GM21529 (cell line): Measurements from ENCODE around the gene IGFBP3.

Experiments used
- ATAC-seq: cut with Tn5 transposase; IDR thresholded peaks from one replicate; pipeline ENCODE4 v1.9.1; 2021; ENCODE audit not compliant: unreplicated experiment

The IGFBP3 gene

DNA sequence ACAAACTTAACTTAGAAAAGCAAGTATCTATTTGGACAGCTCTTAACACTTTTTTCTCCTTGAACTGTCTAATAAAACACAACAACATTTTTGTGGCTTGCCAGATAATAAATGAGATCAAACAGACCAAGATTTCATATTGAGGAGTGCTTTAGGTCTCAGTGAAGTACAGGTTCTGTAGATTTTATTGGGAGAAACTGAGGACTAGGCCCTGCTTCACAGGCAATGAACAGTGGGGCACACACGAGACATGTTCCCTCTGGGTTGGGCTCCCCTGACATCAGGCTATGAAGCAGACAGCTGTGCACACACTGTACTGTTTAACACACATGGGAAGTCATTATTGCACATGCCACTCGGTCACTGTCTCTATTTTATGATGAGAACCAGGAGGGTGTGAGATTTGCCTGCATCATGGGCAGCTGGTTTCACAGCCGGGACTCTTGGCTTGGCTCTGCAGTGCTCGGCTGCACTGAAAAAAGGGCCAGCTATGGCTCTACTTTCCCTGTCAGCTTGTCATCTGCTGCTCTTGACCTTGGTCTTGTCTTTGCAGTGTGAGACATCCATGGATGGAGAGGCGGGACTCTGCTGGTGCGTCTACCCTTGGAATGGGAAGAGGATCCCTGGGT, 28.6 kb downstream of the IGFBP3 start:
- no peak for ATAC-seq

DNA sequence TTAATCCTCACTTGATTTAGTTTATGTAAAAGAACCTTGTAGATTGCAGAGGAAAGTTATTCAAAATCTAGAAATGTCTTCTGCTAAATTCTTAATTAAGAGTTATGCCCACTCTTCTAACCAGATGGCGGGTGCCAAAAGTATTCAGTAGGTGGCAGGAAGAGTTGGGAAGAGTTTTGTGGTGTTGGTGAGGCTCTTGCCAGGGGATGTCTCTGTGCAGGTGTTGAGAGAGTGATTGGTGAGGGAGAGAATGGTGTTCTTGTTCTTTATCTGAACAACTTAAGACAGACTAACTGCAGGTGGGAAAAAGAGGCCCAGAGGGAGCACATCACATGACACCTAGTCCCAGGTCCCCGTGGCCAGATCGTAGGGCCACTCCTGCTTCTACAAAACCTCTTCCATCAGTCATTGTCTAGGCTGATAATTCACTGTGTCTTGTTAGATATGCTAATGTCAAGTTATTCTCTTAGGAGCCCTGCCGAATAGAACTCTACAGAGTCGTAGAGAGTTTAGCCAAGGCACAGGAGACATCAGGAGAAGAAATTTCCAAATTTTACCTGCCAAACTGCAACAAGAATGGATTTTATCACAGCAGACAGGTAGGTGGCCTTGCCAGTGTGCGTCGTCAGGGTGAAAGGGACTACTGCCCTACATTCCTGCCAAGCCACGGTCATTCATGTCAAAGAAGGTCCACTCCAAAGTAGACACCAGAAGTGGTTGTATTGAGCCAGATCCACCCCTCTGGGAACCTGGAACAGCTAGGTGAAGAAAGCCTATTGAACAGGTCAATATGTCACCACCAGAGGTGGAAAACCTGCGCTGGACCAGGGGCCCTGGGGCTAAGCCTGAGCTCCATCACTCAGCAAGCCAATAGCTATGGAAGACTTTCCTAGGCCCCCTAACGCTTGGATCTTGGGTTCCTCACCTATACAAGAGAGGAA, 29.3 kb downstream of the IGFBP3 start:
- ATAC-seq: no peak

DNA sequence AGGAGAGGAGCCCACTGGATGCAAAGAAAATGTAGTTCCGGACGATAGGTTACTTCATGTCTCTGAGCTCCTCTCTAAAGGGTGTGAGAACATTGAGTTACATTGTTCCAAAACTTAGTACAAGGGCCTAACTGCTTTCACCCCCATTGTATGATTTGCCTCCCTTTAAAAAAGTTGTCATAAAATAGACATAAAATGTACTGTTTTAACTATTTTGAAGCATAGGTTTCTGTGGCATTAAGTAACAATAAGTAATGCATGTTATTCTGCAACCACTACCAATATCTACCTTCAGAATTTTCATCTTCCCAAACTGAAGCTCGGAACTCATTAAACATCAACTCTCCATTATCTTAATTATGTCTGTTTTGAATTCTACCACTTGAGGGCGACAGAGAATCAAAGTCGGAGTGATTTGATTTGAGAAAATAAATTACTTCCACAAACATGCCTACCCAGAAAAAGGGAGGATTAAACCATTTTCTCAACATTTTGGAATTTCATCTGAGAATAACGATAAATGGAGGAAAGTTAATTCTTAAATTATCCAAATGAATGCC, 30.1 kb downstream of the IGFBP3 start:
- no peak for ATAC-seq

DNA sequence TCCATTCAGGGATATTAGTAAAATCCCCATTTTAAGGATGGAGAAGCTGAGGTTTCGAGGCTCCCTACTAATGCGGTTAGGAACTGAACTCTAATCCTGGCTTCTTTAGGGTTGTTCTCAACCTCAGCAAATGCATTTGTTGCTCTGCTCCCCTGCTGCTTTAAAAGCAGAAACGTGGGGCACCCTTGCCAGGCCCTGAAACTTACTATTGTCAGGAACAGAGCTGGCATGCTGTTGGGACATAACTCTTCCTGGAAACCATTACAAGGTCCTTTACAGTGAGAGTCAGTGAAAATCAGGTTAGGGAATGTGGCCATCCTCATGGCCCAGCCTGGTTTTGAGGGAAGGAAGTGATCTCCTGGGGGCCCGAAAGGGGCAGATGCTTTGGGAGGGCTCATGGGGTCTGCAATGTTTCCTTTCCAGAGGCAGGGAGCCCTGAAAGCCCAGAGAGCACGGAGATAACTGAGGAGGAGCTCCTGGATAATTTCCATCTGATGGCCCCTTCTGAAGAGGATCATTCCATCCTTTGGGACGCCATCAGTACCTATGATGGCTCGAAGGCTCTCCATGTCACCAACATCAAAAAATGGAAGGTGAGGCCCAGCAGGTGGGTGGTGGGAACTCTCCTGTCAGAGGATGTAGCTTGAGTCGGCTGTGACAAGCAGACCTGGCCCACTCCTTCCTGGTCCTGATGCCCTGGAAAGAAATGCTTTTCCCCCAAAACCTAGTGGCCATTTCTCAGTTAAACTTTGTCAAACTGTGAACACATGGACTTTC, 30.8 kb downstream of the IGFBP3 start:
- ATAC-seq: no peak

- ATAC-seq: no peak
Observed at GRCh38 chr7:45889367-45890067, 31.6 kb downstream of the IGFBP3 start.

DNA sequence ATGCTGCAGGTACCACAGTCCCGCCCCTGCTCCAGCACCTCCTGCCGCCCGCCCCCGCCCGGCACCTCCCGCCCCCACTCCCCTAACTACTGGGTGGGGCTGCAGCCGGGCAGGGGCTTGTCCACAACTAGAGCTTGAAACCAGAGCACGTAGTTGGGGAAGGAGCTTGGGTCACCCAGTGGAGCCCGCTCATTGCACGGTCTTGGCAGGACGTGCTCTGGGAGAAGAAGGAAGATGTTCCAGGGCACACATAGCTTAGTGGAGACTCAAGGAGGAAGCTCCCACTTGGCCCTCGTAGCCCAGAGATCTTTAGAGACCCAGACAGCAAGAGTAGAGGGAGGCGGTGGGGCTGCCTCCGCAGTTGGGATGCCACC, 32.1 kb downstream of the IGFBP3 start:
- ATAC-seq: no peak

DNA sequence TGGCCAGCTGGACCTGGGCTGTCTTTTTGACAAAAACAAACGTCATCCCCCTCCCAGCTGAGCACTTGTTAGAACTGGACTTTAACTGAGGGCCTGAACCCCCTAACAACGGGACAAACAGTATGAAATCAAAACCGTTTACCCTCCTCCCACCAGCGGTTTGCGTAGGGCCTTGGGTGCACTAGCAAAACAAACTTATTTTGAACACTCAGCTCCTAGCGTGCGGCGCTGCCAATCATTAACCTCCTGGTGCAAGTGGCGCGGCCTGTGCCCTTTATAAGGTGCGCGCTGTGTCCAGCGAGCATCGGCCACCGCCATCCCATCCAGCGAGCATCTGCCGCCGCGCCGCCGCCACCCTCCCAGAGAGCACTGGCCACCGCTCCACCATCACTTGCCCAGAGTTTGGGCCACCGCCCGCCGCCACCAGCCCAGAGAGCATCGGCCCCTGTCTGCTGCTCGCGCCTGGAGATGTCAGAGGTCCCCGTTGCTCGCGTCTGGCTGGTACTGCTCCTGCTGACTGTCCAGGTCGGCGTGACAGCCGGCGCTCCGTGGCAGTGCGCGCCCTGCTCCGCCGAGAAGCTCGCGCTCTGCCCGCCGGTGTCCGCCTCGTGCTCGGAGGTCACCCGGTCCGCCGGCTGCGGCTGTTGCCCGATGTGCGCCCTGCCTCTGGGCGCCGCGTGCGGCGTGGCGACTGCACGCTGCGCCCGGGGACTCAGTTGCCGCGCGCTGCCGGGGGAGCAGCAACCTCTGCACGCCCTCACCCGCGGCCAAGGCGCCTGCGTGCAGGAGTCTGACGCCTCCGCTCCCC, 32.7 kb downstream of the IGFBP3 start, which contains the start of gene IGFBP1:
Gene IGFBP1, plus strand, starts transcription at position 304 of the 808 bp plus-strand sequence. Its CDS starts 165 bp downstream, at position 469.
- no peak for ATAC-seq

GRCh38 chr7:45886931-45887667, 34.0 kb downstream of the IGFBP3 start:
- ATAC-seq: no peak

- no peak for ATAC-seq
Observed at GRCh38 chr7:45885264-45885882, 35.7 kb downstream of the IGFBP3 start.

DNA sequence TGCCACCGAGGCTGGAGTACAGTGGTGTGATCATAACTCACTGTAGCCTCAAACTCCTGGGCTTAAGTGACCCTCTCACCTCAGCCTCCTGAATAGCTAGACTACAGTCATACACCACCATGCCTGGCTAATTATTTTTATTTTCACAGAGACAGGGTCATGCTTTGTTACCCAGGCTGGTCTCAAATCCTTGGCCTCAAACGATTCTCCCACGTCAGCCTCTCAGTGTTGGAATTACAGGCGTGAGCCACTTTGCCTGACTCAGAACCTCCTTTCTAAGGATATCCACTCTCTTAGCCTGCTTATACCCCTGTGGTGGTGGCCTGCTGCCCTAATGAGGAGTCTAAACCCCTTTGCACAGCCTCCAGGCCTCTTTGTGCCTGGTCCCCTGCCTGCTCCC, 36.9 kb downstream of the IGFBP3 start:
- ATAC-seq: no peak

DNA sequence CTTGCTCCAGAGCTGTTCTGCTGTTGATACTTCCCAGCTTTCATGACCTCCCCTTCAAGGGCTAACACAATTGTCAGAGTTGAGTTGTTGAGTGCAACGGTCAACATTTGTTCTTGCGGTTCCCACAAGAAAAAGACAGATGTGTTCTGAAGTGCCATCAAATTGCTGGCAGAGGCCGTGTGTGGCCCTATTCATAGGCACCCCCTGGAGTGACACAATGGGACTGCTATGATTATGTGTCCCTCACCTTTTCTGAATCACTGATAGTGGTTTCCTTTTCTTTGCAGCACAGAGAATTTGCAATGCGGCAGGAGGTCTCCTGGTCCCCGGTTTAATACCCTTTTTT, 38.6 kb downstream of the IGFBP3 start:
- no peak for ATAC-seq

DNA sequence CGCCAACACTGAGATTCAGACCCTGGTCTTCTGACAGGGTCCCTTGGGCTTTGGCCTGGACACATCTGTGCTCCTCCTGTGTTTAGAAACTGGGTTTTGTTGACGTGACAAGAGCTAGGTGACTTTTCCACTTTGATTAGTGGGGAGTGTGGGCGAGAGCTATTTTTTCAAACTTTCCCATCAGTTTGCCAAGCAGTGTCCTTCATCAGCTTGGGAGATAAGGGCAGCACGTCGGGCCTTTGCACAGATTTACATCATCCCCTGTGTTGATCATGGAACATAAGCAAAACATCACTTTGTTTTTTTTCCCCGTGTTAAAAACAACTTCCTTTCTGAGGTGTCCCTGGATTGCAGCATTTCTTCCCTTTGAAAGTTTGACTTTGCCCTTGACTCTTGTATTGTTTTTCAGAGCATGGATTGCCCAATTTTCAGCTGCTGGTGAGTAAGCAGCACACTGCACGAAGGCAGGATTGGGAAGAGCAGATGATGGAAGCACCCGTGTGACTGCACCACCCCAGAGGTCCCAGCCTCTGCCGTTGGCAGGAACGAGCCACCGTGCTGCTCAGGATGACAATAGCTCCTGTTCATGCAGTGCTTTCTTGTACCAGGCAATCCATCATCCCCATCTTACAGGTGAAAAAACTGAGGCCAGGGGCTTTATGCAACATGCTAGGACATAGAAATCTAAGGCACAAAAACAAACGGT, 39.2 kb downstream of the IGFBP3 start:
- ATAC-seq: no peak

DNA sequence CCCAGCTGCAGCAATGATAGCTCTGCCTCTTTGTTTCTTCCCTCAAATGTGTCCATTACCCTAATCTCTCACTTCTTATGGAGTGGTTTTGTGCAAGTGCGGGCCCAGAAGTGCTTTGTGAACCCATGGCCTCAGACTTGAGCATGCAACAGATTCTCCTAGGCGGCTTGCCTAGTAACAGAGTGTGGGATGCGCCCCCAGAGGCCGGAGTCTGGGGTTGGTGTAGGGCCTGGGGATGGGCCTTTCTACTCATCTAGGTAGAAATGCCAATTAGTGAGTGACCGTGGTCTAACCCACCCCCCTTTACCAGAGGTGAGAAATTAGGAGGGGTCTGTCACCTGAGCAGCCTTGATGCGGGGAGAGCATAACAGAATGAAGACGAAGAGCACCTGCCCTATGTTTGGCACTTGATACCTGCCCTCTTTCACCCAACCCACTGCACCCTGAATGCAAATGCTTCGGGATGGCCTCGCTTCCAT, 39.8 kb downstream of the IGFBP3 start:
- ATAC-seq: no peak

DNA sequence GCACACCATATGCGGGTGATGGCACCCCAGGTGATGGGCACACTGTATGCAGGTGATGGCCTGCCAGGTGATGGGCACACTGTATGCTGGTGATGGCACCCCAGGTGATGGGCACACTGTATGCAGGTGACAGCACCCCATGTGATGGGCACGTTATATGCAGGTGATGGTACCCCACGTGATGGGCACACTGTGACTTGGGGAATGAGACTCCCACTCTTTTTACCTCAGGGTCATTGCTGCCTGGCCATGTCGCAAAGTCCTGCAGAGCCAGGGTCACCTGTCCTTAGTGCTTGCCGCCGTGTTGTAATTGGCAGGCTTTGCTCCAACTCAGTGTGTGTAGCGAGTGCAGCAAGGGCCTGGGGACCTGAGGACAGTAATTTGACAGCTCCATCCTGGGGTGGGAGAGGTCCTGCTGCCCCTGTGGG, 40.6 kb downstream of the IGFBP3 start:
- no peak for ATAC-seq

GRCh38 chr7:45878457-45879144, 42.5 kb downstream of the IGFBP3 start:
- no peak for ATAC-seq

GRCh38 chr7:45876519-45876918, 44.6 kb downstream of the IGFBP3 start:
- ATAC-seq: no peak

DNA sequence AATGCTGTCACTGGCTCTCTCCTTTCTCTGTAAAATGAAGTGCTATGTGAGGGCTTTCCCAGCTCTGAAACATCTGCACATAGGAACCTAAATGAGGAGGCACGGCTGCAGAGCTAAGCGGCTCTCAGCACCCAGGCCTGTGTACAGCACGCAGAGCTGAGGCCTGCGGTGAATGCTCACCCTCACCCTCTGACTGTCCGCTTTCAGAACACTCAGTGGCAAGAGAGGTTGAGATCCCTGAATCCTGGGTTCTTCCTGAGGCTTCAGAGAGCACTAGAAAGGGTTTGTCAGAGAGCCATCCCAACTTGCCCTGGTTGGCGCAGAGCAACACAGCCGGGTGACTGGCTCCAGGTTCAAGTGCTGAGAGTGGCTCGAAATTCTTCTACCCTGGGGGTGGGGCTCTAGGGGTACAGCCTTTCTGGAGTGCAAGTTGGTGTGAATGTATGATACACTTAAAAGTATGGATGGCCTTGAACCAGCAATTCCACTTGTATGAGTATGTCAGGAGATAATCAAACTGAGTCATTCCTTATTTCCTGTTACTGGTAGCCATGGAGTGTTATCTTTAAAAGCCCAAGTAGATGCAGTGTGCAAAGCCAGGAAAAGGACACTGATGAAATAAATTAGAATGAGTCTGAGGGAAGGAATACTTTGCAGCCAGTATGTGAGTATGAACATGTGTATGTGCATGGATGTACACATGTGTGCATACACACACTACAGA, 46.5 kb downstream of the IGFBP3 start:
- no peak for ATAC-seq
